Tibial nerve (tissue), 4 donors: ENCODE results near the gene CAMK2D. TPM values are rescaled to one million over a fixed set of nuclear protein-coding genes. Genes with fewer than 3 reads are reported as not detected.

Experiments
- DNase-seq, 2 donors: peaks; one replicate each; pipeline ENCODE4 v3.0.0-alpha.2; 2019; ENCODE audit warnings: low spot score in 2 of 2
- H3K27ac ChIP-seq, 4 donors: fragments of 200-600 bp; sonication (generic) in 3 of 4; one replicate each; pipeline ENCODE4 v1.5.1; 2017 to 2019; ENCODE audit warnings: mild to moderate bottlenecking in 1 of 4
- H3K27me3 ChIP-seq, 2 donors: fragments of 200-600 bp; sonication (generic) in 1 of 2; one replicate each; pipeline versions ENCODE4 v1.5.1 to v1.6.0; 2017 to 2019
- H3K36me3 ChIP-seq, 3 donors: fragments of 200-600 bp; sonication (generic); one replicate each; pipeline ENCODE4 v1.5.1; 2018 to 2019
- H3K4me1 ChIP-seq, 4 donors: fragments of 200-600 bp; sonication (generic) in 3 of 4; one replicate each; pipeline ENCODE4 v1.5.1; 2017 to 2019
- H3K4me3 ChIP-seq, 4 donors: fragments of 200-600 bp; sonication (generic) in 3 of 4; one replicate each; pipeline ENCODE4 v1.5.1; 2017 to 2019; ENCODE audit warnings: mild to moderate bottlenecking in 1 of 4, moderate library complexity in 1 of 4
- H3K9me3 ChIP-seq, 4 donors: fragments of 200-600 bp; sonication (generic) in 3 of 4; one replicate each; pipeline ENCODE4 v1.5.1; 2017 to 2019
- EP300 ChIP-seq, 2 donors: sonication (generic); formaldehyde crosslinking; IDR thresholded peaks; one replicate each; pipeline ENCODE4 v1.6.1; 2017; ENCODE audit warnings: antibody characterized with exemption in 2 of 2, mild to moderate bottlenecking in 1 of 2
- POLR2A ChIP-seq, 2 donors: fragments of 450-650 bp; IDR thresholded peaks; one replicate each; pipeline ENCODE4 v1.6.1; 2017; ENCODE audit warnings: antibody characterized with exemption in 2 of 2, mild to moderate bottlenecking in 2 of 2, moderate library complexity in 2 of 2
- WGBS, 2 donors: methylation state at CpG; one replicate each; pipeline ENCODE4 v1.1.5; 2018; 5-methylcytosine and 5-hydroxymethylcytosine counted together
- total RNA-seq, 4 donors: library from RNA; depleted of rRNA; stranded (reverse); fragments of >200 nt; gene quantifications; one replicate each; pipeline ENCODE4 v1.1.0, GENCODE V29; 2016
- TF ChIP-seq, protein P1 (sequence below), 5 experiments: fragments of 200-600 bp in 3 of 5; fragments of 450-650 bp in 2 of 5; sonication (generic) in 3 of 5; IDR thresholded peaks; one replicate each; pipeline ENCODE4 v1.5.1; 2016 to 2019; ENCODE audit warnings: antibody characterized with exemption in 5 of 5, mild to moderate bottlenecking in 3 of 5, moderate library complexity in 2 of 5

Gene CAMK2D
- total RNA-seq, 4 donors from 2014 or later, result 30.3 to 58.5 (median 34.6) TPM

DNA sequence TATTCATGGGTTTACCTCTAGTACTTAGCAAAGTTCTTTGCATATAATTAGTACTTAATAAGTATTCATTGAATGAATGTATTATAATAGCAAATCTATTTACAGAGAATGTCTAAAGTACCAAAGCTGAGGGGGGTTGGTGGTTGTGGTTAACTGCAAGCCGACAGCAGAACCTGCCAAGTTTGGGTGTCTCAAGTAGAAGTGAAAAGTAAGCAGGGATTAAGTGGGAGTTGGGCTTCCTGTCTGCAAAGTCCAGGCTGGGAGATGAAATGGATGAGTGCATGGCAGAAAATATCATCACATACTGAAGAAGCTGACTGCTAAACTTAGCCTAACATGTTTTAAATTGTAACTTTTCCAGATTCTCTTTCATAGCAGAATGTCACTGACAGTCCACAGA is 169.6 kb downstream of the CAMK2D start:
- Histone ChIP-seq H3K4me1 (peaks cover 0 to 16% (median 0%) of the 10 kb centered on the region in 4 donors), H3K27me3 (no peaks in the 10 kb centered on the region), H3K9me3 (no peaks in the 10 kb centered on the region), H3K36me3 (no peaks in the 10 kb centered on the region), H3K27ac (no peak overlapping the region), H3K4me3 (no peak overlapping the region)
- no peak for DNase-seq
- WGBS, 2 donors, result 32 to 42% methylated on average over 1 of the region's 1 CpG
- TF ChIP-seq, protein P1, sequence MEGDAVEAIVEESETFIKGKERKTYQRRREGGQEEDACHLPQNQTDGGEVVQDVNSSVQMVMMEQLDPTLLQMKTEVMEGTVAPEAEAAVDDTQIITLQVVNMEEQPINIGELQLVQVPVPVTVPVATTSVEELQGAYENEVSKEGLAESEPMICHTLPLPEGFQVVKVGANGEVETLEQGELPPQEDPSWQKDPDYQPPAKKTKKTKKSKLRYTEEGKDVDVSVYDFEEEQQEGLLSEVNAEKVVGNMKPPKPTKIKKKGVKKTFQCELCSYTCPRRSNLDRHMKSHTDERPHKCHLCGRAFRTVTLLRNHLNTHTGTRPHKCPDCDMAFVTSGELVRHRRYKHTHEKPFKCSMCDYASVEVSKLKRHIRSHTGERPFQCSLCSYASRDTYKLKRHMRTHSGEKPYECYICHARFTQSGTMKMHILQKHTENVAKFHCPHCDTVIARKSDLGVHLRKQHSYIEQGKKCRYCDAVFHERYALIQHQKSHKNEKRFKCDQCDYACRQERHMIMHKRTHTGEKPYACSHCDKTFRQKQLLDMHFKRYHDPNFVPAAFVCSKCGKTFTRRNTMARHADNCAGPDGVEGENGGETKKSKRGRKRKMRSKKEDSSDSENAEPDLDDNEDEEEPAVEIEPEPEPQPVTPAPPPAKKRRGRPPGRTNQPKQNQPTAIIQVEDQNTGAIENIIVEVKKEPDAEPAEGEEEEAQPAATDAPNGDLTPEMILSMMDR (IDR thresholded peaks at IDR 0.05), result no peak
- TF ChIP-seq POLR2A (IDR thresholded peaks at IDR 0.05) (no peak), EP300 (IDR thresholded peaks at IDR 0.05) (no peak)

DNA sequence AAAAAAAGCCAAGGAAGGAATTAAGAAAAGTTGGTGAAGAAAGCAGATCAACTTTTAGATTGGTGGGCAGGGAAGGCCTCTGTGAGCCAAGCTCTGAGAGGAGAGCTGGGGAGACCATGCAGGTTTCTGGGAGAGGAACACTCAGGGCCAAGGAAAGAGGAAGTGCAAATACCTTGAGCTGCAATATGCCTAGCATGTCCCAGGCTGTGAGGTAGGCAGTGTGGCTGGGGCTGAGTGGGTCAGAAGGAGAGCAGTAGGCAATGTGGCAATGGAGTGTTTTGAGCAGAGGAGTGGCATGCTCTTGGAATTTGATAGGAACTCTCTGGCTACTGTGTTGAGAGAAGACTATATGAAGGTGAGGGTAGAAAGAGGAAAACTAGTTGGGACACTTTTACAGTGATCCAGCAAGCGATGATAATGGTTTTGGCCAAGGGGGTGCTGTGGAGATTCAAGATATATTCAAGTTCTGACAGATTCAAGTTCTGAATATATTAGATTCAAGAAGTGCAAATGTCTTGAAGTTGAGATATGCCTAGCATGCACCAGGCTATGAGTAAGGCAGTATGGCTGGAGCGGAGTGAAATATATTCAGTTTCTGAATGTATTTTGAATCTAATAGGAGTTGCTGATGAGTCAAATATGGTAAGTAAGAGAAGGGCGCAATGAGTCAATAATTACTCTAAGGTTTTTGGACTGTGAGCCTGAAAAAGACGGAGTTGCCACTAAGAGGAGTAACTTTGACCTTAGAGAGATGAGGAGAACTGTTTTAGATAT is 172.5 kb downstream of the CAMK2D start:
- no peak overlapping the region for H3K4me3 ChIP-seq
- no peaks in the 10 kb centered on the region for H3K9me3 ChIP-seq
- 95% methylated on average over 4 of the region's 4 CpGs for WGBS, 2 donors
- H3K27me3 ChIP-seq, result no peaks in the 10 kb centered on the region
- H3K27ac ChIP-seq, result no peak overlapping the region
- no peak for DNase-seq
- peaks cover 0 to 45% (median 5%) of the 10 kb centered on the region in 4 donors for H3K4me1 ChIP-seq
- no peak for TF ChIP-seq EP300 (IDR thresholded peaks at IDR 0.05)
- TF ChIP-seq, protein P1 (IDR thresholded peaks at IDR 0.05), result no peak
- TF ChIP-seq POLR2A (IDR thresholded peaks at IDR 0.05), result no peak
- no peaks in the 10 kb centered on the region for H3K36me3 ChIP-seq

DNA sequence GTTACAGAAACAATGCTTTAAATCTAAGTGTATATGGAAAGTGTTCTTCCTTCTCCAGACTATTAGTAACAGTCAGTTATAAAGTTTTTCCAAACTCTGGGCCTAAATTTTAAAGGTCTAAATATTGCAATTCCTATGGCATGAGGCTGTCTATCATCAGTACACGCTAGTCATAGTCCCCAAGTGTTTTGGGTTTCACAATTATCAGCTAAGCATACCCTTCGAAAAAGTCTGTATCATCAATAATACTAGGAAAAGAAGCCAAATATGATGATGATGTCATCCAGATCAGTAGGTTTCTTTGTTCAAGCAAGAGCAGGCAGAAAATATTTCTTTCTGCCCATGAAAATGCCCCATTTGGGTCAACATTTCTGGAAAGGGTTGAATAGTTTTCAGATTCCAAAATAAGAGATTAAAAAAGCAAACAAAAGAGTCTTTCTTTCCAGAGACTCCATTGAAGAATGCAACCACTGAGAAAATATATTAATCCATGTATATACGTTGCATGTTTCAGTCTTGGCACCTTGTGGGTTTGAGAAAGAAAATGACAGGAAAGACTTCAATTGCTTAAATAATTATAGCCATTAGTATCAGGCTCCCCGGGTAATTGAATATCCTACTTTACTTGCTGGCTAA is 173.8 kb downstream of the CAMK2D start:
- Histone ChIP-seq H3K4me3 (no peak overlapping the region), H3K4me1 (peaks cover 0 to 54% (median 5%) of the 10 kb centered on the region in 4 donors), H3K27ac (peak overlapping the region in 2 of 4 donors; percentile 59 to 76), H3K27me3 (no peaks in the 10 kb centered on the region), H3K36me3 (no peaks in the 10 kb centered on the region), H3K9me3 (no peaks in the 10 kb centered on the region)
- 42 to 43% methylated on average over 4 of the region's 4 CpGs for WGBS, 2 donors
- DNase-seq, result no peak
- no peak for TF ChIP-seq EP300 (IDR thresholded peaks at IDR 0.05)
- TF ChIP-seq, protein P1 (IDR thresholded peaks at IDR 0.05), result no peak
- no peak for TF ChIP-seq POLR2A (IDR thresholded peaks at IDR 0.05)

DNA sequence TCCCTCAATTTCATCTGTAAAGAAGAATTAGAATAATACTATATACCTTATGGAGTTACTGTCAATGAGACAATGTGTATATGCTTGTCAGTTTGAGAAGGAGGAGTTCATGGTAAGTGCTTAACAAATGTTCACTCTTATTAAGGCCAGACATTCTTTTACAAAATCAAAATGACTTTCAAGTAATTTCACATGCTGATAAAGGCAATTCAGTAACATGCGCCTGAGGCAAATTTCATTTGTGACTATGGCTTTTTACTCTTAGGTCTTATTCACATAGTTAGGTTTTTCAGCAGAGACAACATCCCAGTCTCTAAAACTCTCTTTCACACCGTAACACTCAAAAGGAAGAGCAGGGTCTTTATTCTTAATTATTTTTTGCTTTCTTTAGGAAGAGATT is 174.4 kb downstream of the CAMK2D start:
- peak overlapping the region in 3 of 4 donors; percentile 14 to 76 (median 59) for H3K27ac ChIP-seq
- H3K4me3 ChIP-seq, result no peak overlapping the region
- no peak for DNase-seq
- H3K4me1 ChIP-seq, result peaks cover 0 to 56% (median 5%) of the 10 kb centered on the region in 4 donors
- no peaks in the 10 kb centered on the region for H3K9me3 ChIP-seq
- 79 to 85% methylated on average over 2 of the region's 2 CpGs for WGBS, 2 donors
- no peaks in the 10 kb centered on the region for H3K36me3 ChIP-seq
- H3K27me3 ChIP-seq, result no peaks in the 10 kb centered on the region
- TF ChIP-seq, protein P1 (IDR thresholded peaks at IDR 0.05), result no peak
- no peak for TF ChIP-seq POLR2A (IDR thresholded peaks at IDR 0.05)
- TF ChIP-seq EP300 (IDR thresholded peaks at IDR 0.05), result no peak

DNA sequence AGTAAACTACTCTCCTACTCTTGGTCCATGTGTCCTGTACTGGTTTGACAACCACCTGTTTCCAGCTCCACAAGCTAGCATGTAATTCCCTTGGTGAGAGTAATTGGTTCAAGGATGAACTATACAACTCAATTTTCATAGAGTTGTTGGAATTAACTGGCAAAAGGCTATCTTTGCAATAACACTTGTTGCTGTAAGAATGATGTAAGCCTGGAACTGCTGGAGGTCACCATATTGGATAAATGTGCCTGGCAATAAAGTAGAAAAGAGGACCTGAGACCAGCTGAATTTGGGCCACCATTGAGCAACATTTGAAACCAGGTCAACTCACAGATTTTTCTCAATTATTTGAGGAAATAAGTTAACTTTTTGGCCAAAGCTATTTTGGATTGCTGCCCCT is 175.5 kb downstream of the CAMK2D start:
- Histone ChIP-seq H3K36me3 (no peaks in the 10 kb centered on the region), H3K4me3 (no peak overlapping the region), H3K9me3 (no peaks in the 10 kb centered on the region), H3K4me1 (peaks cover 0 to 56% (median 5%) of the 10 kb centered on the region in 4 donors), H3K27ac (peak overlapping the region in 2 of 4 donors; percentile 59 to 76), H3K27me3 (no peaks in the 10 kb centered on the region)
- no peak for DNase-seq
- TF ChIP-seq EP300 (IDR thresholded peaks at IDR 0.05) (peak in 1 of 2 donors; percentile 58), POLR2A (IDR thresholded peaks at IDR 0.05) (no peak)
- TF ChIP-seq, protein P1 (IDR thresholded peaks at IDR 0.05), result no peak
